Activated CD4-positive, alpha-beta T cell treated with anti-CD3 and anti-CD28 coated beads, Interleukin-2, amount 50 U/mL, for 48 hours (primary cell): ENCODE results near the gene LBHD2.
A peak's percentile ranks its signal among the peaks of the same experiment; 100 is the strongest.

Source experiments
- DNase-seq, 2 experiments: peaks; one replicate each; pipeline ENCODE4 v3.0.0-alpha.2; 2020

LBHD2 gene

DNA sequence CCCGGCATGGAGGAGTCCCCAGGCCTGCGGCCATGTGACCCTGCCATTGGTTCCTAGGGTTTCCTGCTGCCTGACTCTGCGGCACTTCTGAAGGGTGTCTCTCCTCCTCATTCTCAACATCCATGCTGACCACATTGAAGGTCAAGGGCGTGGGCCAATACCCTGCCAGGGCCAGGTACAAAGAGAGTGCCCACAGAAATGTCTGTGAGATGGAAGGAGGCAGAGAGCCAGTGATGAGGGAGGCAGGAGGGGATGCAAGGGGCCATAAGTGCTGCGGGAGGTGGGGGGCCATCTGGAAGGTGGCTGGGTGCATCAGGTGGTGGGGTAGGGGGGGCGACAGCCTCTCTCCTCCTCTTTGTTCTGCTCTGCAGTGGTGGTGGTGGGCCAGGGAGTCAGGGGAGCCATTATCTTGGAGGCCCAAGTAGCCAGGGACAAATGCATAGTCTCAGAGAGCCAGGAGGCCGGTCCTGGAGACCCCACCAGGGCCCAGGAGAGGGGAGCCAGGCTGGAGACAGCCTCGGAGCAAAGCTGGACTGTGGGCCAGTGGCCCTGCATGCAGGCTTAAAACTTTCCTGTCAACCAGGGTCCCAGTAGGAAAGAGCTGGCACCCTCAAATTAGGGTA, 13.6 kb upstream of the LBHD2 start:
- no peak for DNase-seq

DNA sequence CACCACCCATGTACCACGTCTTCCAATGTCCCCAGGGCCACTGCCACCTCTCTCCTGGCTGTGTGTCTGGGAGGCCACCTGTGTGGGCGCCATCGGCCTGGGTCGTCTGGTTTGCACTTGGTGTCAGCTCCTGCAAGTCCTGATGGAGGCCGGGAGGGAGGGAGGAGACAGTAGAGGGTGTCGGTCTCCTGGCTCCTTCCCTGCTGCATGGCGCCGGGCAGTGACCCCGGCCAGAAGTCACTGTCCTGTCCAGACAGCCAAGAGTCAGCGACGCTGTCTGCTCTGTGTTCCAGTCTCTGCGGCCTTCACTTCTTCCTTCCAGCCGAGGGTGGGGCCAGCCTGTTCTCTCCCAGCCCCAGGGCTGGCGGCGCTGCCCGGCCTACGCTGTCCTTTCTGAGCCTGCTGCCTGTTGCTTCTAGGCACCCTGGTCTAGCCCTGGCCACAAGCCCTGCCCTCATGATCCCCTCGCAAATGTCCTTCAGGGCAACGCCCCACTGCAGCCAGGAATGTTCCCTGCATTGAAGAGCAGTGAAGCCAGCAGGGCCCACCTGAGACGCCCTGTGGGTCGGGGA, 13.0 kb upstream of the LBHD2 start:
- no peak for DNase-seq

DNA sequence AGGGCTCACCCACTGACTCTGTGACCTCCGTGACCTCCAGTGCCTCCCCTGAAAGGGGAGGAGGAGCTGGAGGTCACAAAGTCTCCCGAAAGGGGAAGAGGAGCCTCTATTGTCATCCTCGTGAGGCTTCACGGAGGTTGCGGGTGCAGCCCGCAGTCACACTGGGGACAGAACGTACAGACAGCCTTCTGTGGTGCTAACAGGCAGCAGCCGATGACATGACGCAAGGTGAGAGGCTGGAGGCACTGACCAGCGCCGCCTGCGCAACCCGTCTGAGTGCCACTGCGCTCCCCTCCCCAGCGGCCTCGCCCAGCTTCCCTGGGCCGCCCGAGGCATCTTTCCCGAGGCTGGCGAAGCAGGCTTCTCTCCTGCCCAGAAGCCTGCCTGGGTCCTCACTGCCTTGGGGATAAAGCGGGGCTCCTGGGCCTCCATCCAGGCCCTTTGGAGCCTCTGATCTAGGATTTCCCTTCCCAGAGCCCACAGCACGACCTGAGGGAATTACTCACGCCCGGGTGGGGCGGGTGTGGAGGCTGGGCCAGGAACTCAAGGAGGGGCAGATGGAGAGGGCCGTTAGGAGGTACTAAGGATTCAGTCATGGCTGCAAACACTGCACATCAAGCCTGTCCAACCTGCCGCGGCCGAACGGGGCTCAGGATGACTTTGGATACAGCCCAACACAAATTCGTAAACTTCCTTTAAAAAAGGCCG, 12.3 kb upstream of the LBHD2 start:
- no peak for DNase-seq

DNA sequence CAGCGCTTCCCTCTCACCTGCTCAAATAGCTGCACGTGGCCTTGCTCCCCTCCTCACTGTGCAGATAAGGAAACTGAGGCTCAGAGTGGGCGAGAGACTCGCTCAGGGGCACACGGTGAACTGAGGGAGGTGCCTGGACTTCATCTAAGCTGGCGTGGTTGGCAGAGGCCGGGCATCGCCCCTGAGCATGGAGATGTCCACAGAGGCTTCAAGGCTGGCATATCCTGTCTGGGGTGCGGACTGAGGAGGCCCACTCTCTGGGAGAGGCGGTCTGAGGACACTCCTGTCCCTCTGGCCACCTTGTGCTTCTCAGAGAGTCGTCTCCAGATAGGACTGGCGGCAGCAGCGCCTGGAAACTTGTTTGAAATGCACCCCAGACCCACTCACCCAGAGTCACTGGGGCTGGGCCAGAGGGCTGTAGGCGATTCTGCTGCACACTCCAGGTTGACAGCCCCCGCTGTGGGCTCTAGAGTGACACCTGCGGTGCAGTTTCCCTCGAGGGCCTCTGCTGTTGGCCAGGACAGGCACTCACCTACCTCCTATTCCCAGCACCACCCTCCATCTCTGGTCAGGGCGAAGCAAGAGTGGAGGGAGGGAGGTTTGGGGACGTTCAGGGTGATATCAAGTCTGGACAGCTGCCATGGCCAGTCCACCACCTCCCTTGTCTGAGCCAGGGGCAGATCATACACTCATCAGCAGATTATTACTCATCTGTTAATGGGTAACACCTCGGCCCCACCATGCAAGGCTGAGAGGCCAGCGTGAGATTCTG, 11.2 kb upstream of the LBHD2 start:
- DNase-seq, result no peak

DNA sequence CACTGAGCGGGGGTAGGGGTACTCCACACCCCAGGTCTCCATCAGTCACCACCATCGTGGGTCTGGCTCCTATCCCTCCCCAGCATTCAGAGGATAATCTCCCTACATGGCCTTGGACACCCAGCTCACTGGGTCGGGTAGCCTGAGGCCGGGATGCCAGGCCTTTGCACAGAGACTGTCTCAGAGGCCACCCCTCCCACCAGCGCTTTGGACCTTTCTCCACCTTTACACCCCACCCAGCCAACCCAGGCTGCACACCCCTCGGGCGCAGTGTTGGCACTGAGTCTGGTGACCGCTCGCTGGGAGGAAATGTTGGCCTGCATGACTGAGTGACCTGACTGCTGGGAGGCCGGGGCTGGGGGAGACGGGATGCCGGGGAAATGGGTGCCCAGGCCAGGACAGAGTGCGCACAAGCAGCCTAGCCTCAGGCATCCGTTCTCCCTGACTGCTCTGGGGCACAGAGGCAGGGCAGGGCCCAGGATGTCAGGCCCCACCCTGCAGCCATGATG, 10.6 kb upstream of the LBHD2 start:
- no peak for DNase-seq

DNA sequence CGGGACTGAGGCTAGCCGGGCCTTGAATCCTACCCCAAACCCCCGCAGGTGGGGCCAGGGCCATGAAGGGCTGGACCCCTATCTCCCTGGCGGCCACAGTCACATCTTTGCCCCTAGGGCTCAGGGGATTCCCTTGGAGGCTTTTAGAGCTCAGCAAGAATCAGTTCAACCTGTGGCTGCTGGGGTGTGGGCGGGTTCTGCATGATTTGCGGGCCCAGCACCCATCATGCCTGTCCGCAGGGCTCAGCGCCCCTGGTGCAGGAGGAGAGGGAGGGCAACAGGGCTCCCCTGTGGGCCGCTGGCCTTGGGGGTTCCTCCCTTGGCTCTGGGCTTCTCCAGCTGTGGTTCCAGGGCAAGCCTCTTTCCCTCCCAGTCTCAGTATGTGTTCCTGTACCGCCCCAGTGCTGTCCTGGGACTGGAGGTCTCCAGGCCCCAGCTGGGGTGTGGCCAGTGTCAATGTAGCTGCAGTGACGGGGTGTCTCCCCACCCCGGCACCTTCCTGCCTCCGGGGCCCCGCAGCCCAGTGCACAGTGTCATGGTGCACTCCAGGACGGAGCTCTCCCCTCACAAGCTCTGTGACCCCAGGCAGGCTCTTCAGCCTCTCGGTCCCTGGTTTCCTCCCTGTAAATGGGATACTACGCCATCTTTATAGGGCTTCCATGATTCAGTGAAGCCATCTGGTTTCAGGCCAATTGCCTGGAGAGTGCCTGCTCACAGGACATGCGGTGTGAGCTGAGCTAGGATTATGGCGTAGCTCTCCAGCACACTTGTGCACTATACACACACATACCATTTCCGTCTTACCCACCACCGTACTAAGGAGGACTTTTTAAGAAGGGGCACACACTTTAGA, 9.9 kb upstream of the LBHD2 start:
- no peak for DNase-seq

DNA sequence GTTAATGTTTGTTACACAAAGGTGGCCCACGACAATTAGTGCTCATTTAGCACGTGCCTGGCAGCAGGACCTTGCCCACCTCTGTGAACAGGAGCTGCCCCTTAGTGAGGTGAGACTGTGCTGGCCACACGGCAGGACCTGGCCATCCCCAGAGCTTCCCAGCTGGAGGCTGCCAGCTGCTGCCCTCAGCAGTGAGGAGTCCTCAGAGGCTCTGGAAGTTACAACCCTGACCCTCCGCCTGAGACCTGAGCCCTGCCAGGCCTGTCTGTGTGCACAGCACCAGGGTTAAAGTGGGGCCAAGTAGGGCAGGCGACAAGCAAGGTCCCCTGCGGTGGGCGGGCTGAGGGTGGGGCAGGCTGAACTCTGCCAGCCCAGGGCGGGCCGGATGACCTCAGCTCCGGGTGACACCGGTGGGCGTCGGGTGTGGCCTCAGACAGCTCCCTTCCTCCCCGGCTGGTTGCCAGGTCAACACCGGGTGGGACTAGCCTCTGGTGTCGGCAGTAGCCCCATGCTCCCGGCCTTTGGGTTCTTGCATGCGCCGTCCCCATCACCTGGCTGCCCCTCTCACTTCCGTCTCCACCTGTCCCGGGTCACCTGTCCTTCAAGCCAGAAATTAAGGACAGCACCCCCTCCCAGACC, 9.2 kb upstream of the LBHD2 start:
- peak; percentile 10 to 20 for DNase-seq

DNA sequence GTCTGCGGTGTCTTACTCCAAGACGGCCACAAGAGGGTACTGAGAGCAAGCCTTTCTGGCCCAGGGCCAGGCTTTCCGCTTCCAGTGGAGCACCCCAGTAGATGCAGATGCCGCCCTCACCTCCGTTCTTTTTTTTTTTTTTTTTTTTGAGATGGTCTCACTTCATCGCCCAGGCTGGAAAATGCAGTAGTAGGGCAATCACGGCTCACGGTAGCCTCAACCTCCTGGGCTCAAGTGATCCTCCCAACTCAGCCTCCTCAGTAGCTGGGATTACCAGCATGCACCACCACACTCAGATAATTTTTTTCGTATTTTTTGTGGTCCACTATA, 5.6 kb upstream of the LBHD2 start:
- peak; percentile 71 to 80 for DNase-seq

DNA sequence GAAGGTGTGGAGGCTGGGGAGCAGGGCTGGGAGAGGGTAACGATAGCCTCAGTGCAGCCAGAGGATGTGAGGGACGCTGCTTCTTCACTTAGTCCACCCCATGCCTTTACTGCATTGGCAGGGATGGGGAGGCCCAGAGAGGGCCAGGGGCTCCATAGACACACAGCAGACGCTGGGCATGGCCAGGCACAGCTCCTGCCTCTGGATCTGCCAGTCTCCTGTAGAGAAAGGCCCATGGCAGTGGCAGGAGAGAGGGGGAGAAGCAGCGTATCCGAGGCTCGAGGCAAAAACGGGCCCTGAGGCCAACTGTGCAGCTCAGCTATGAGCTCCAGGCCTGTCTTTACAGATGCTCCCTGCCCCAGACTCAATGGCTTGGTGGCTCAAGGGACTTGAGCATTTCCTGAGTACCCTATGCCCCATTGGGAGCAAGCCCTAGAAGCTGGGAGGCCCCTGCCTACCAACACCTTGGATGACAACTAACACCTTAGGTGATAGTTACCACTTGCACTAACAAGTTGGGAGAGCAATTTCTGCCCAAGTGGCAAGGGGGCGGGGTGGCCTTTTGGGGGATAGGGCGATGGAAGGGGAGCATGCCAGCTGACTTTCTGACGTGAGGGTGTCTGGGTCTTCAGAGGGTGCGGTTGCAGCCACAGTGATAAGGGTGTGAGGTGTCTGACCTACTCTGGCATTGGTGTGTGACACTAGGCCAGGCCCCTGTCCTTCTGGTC, 5.0 kb upstream of the LBHD2 start:
- no peak for DNase-seq

DNA sequence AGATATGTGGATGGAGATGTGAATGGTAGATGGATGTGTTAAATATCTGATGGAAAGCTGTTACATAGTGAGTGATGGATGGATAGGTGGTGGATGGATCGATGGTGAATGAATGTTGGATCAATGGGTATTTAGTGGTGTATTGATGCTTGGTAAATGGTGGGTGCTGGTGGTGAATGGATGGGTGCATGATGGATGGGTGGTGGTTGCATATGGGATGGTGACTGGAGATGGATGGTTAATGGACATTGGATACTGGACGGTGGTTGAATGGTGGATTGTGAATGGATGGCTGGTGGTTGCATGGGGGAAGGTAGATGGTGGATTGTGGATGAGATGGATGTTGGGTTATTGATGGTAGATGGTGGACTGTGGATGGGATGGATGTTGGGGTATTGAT, 2.1 kb upstream of the LBHD2 start:
- DNase-seq, result no peak

DNA sequence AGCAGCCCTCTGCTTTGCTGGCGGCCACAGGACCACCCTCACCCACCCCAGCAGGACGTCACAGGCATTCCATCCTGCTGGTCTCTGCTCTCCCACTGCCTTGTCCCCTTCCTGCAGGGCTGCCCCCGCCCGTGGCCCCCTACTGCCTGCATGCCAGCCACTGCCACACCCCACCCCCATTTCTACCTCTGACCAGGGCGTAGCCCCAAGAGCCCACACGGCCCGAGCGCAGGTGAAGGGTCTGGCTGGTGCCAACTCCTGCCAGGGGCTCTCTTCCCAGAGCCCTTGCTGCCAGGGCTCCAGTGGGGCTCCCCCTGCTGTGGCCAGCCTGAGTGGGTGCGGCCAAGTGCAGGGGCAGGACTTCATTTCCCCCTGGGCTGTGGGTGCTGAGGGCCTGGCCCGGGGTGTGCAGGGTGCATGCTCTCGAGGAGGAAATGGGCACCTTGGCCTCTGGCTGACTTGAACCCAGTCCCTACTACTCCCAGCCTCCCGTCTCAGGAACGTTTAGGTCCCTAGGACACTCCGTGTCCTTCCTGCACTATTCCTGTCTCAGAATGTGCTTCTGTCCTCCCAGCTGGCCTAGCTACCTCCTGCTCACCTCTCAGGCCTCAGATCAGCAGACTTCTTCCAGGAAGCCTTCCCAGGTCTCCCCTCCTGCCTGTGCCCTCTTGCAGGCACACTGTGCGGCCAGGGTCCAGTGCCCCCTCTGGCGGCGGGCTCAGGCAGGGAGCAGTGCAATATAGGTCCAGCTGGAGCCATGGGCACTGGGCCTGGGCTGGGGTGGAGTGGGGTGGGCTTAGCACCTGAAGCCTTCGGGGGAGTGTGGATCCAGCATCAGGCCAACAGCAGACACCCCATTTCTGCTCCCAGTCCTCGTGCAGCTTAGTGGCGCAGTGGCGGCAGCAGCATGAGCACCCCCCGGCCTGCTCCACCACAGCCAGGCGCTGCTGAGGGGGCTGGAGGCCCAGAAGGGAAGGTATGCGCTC, 1.4 kb downstream of the LBHD2 start:
- no peak for DNase-seq

DNA sequence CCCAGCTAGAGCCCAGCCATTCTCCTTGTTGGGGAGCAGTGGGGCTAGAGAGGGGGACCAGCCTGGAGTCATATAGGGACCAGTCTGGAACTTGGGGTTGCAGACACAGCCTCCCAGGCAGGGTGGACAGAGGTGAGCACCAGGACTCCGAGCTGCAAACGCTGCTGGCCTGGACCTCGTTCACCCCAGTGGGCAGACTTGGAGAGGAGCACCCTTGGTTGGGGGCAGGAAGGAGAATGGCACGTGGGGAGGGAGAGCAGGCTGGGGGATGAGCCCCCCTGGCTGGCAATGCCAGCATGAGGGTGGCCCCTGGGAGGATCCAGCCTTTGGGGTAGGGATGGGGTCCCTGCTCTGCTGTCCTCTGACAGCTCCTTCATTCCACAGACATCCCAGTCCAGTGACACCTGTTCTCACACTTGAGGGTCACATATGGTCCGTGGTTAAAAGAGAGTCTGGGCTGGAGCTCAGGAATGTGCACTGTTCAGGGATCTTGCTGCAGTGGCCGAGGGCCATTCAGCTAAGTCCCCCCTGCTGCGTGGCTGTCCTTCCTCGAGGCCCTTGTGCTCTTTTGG, 2.8 kb downstream of the LBHD2 start:
- DNase-seq, result no peak

DNA sequence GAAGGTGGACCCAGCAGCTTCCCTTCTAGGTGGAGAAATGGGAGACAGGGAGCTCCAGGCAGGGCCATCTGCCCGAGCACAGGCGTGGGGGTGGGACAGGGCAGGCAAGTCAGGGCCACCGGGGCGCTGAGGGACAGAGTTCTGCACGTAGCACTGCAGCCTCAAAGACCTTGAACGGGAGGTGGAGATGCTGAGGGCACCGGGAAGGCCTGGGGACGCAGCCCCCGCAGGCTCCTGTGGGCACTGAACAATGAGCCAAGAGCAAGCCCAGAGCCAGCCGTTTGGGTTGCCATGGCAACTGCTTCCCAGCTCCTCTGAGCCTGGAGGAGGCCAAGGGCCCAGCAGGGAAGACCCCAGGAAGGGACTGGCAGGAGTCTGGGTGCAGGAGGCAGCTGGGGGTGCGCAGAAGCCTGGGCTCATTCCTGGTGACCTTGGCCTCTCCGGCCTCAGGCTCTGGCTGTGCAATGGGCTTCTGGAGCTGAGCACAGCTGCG, 3.4 kb downstream of the LBHD2 start:
- no peak for DNase-seq

DNA sequence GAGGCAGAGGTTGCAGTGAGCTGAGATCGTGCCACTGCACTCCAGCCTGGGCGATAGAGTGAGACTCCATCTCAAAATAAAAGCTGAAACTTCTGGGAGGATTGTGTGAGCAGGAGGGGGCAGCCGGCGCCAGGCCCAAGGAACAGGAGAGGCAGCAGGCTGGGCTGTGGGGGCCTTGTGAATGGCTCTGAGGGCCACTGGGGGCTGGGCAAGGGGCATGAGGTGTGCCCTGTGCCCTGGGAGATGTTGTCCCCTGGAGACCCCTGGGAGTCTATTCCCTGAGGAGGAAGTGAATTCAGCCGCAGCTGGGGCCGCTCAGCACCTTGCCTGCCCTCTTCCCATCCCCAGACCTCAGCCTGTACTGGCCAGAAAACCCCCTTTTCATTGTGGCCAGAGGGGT, 4.9 kb downstream of the LBHD2 start:
- DNase-seq, result no peak

DNA sequence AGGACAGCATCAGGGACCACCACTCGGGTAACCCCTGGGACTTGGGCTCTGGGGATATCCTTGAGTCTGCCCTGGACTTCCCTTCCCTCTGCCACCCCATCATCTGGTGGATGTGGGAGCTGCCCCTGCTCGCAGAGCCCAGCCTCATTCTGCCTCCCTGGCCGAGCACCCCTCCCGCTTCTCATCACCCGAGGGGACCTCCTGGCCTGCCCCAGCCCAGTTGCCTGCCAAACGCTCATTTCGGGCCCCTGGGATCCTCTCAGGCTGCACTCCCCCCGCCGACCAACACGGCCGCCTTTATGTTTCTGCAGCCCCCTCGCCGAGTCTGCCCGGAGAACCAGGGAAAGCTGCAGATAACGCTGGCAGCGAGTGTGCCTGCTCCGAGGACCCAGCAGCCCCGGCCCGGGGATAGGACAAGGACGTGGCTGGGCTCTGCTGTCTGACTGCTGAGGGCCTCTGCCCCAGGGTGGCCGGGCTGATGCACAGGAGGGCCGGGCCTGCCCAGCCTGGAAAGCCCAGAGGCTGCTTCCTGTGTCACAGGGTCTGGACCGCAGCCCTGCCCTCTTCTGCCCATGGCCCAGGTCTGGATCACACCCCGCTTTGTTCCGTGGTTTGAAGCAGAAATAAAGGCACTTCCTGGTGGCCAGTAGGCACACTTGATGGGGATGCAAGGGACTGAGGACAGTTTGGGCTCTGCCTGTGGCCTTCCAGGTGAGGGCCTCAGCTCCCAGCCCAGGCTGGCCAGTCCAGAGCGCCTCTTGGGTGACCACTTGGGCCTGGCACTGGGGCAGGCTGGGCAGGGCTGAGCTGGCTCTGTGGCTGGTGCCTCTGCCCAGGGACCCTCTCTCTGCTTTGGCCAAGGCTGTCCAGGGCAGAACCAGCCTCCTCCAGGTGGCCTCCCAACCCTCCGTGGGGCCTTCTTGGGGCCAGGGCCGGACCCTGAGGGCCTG, 5.7 kb downstream of the LBHD2 start:
- no peak for DNase-seq

DNA sequence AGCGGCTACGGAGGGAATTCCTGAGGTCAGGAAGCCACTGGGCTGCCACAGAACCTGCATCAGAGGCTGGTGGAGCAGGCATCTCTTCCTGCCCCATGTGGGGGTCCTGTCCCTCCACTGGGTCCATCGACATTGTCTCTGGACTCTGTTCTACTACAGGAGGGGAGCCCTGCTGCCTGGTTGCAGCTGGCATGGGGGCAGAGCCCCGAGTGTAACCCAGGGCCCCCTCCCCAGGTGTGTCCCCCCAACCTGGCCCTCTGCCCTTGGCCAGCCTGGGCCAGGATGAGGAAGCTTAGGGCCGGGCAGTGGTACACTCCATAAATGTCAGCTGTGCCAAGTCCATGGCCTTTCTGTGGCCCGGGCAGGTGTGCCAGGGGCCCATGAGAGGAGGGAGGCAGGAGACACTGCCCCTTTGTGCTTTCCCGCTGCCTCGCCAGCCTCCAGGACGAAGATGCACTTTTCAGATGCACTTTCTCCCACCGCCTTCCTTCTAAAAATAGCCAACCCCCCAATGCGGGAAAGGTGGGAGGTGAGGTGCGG, 6.5 kb downstream of the LBHD2 start:
- no peak for DNase-seq

DNA sequence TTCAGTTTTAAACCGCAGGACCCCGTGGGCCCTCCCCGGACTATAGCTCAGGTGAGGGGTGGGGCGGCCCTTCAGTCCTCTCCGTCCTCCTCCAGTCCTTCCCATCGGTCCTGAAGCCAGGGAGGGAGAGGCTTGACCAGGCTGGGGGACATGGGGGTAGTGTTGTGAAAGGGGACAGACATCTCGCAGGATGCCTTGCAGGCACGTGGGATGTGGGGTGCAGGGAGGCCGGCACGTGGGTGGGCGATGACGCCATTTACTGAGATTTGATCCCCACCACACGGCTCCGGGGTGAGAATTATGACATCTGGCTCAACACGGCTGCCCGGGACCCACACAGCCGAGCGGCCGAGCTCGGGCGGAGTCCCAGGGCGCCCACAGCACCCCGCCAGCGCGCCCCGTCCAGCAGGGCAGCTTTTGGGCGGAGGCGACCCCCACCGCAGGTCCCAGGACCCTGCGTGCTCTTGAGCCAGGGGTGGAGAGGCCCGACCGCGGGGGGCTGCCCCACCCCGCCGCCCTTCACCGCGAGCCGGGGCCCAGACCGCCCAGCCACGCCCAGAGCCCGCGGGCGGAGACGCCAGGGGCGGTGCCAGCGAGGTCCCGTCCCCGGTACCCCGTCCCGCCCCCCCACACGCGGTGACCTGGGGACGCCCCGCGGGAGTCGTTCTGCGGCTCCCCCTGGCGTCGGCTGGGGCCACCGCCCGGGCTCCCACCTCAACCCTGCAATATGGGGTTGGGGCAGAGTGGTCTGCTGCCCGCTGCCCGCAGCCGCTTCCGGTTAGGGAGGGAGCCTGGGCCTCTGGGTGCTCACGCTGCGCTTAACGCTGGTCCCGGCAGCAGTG, 7.3 kb downstream of the LBHD2 start:
- DNase-seq, result peak; percentile 79 to 81
